Endothelial cell of umbilical vein (primary cell): ENCODE results near the gene MAGED4.
"Not testable (repeated sequence)": the region's sequence is repeated elsewhere in the genome, so short reads cannot be mapped to it uniquely, and the experiment has no call there.

Experiments
- EZH2 ChIP-seq: IDR thresholded peaks from 2 replicates; pipeline ENCODE4 v1.6.1; 2012; ENCODE audit warnings: borderline replicate concordance, low read depth, mild to moderate bottlenecking, moderate library complexity, low read length, inconsistent platforms; ENCODE audit not compliant: severe bottlenecking
- FOS ChIP-seq: IDR thresholded peaks from 2 replicates; pipeline ENCODE4 v1.6.1; 2011; ENCODE audit warnings: mild to moderate bottlenecking, low read length, moderate library complexity, borderline replicate concordance; ENCODE audit not compliant: insufficient read depth
- JUN ChIP-seq: IDR thresholded peaks from 2 replicates; pipeline ENCODE4 v1.6.1; 2011; ENCODE audit warnings: borderline replicate concordance, low read depth; ENCODE audit not compliant: insufficient read length, insufficient read depth
- MYC ChIP-seq: IDR thresholded peaks from one replicate; pipeline ENCODE4 v1.6.1; 2011; ENCODE audit warnings: mild to moderate bottlenecking, low read depth, low read length
- POLR2A ChIP-seq: IDR thresholded peaks from 2 replicates; pipeline ENCODE4 v1.6.1; 2012; ENCODE audit warnings: low read depth, mild to moderate bottlenecking, control low read depth, low read length
- POLR2AphosphoS5 ChIP-seq: IDR thresholded peaks from 2 replicates; pipeline ENCODE4 v1.6.1; 2012; ENCODE audit warnings: low read depth, mild to moderate bottlenecking, control low read depth, low read length, moderate library complexity; ENCODE audit not compliant: insufficient read depth
- TF ChIP-seq, protein P1 (sequence below), 2 donors: IDR thresholded peaks; 1 replicate in 1 of 2; 2 replicates in 1 of 2; pipeline ENCODE4 v1.5.1; 2011; ENCODE audit warnings: low read length in 2 of 2, mild to moderate bottlenecking in 2 of 2, moderate library complexity in 2 of 2, control low read depth in 1 of 2, inconsistent platforms in 1 of 2, low read depth in 1 of 2; ENCODE audit not compliant: insufficient read depth in 1 of 2; ENCODE audit errors: extremely low read depth in 1 of 2
- TF ChIP-seq, protein P2 (sequence below): IDR thresholded peaks from 2 replicates; pipeline ENCODE4 v1.6.1; 2011; ENCODE audit not compliant: insufficient read depth, insufficient read length

DNA sequence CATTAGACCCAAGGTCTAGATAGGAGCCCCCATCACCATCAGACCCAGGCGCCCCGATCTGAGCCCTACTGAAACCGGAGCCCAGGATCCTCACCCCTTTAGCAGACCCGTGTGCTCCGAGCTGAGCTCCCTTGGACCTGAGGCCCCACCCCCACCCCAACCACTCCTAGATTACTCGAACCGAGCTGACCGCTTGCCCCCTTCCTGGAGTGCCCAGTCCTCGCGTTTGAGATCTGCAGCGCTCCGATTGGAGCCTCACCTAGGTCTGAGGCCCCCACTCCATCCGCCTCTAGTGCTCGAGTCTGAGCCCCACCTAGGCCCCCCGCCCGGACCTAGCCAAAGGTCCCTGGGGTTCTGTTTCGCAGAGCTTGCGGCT, 378 bp downstream of the MAGED4 start:
- TF ChIP-seq, protein P1, sequence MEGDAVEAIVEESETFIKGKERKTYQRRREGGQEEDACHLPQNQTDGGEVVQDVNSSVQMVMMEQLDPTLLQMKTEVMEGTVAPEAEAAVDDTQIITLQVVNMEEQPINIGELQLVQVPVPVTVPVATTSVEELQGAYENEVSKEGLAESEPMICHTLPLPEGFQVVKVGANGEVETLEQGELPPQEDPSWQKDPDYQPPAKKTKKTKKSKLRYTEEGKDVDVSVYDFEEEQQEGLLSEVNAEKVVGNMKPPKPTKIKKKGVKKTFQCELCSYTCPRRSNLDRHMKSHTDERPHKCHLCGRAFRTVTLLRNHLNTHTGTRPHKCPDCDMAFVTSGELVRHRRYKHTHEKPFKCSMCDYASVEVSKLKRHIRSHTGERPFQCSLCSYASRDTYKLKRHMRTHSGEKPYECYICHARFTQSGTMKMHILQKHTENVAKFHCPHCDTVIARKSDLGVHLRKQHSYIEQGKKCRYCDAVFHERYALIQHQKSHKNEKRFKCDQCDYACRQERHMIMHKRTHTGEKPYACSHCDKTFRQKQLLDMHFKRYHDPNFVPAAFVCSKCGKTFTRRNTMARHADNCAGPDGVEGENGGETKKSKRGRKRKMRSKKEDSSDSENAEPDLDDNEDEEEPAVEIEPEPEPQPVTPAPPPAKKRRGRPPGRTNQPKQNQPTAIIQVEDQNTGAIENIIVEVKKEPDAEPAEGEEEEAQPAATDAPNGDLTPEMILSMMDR (IDR thresholded peaks at IDR 0.05; ENCODE audit: extremely low read depth in 1 of 2, insufficient read depth in 1 of 2, low read depth in 1 of 2, low read length in 2 of 2) = not testable (repeated sequence)
- not testable (repeated sequence) for TF ChIP-seq MYC, POLR2A, POLR2AphosphoS5, EZH2, JUN, FOS
- TF ChIP-seq, protein P2, sequence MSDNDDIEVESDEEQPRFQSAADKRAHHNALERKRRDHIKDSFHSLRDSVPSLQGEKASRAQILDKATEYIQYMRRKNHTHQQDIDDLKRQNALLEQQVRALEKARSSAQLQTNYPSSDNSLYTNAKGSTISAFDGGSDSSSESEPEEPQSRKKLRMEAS = not testable (repeated sequence)
